NCI-H446 (cell line): ENCODE data around the gene KCNJ5.

ENCODE experiments used
- DNase-seq, 2 experiments: peaks; one replicate each; lab custom pipeline; 2025; lab: John Stamatoyannopoulos, UW

The KCNJ5 gene

DNA sequence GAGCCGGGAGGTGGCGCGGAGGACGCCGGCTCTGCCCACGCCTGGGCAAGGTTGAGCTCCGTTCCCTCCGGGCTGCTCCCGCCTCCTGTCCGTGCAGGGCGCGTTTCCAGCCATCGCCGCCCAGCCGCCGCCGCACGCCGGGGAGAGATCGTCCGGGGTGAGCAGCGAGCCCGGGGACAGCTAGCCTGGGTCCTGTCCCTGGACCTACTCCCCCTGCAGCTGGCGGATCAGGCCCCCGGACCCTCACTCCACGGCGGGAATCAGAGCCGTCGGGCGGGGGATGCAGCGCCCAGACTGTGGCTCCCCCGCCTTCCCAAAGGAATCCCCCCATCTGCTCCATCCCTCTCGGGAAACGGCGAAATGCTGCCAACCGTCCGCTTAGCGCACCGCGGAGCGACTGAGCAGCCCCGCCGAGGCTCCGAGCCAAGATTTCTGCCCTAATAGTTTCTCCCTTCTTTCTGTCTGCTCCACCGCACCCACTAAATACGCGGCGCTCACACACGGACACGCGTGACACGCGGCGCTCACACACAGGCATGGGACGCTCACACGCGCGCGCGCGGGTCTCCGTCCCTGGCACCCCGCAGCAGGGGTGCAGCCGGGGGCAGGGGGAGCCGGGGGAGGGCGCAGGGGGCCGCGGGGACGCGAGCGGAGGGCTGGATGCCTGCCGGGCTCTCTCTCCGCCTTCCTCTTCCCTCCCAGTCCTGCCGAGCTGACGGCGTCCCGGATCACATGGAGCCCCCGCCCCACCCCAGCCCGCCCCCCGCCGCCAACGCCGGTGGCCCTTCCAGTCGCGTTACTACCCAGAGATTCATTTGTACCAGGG, at the start of gene KCNJ5:
Gene KCNJ5, plus strand, starts transcription at position 814 of the 826 bp plus-strand sequence. CDS start 19,918 bp downstream, outside the sequence.
- DNase-seq = peak in 1 of 2 experiments; percentile 61

DNA sequence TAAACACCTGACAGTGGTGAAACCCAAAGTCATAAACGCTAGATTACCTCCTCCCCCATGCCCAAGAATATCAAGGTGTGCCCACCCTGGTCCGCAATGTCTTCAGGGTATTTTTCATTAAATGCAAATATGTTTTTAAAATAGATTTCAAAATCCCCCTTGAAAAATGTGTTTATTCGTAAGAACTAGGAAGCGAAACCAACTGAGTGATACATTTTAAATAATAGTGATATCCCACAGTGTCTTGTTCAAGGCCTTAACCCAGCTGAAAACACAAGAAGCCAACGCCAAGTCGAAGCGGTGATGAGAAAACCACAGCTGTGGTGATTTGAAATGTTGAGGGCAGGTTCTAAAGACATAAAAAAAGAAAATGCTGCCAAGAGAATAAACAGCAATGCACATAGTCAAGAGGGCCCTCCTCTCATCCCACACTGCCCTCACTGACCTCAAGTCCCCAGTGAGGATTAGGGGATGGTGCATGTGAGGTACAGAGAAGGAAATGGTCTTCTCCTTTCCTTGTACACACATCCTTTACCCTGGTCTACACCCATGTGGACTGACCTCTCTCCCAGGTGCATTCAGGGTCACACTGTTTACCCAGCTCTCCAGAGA, 49.6 kb upstream of the KCNJ5 start:
- no peak for DNase-seq

DNA sequence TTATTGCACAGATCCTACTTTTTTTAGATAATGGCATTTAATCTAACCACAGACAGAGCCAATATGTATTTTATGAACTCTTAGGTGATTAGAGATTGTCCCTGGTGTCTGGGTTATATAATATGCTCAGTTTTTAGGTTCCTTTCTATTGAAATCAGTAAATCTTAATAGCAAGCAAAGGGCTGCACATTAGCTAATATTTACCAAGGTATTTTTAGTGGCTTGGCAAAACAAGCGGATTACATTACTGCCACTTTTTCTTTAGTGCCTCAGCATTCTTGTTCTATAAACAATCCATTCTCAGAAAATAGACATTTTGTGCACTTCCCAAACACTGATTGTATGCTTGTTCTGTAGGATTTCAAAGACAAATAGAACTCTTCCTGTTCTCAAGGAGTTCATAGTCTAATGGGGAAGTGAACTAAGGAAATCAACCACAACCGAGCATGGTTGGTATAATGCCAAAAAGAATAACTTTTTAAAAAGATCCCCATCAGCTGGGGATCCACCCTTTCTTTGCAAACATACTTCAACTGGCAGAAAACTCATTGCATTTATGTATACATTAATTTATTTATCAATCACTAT, 47.9 kb upstream of the KCNJ5 start:
- no peak for DNase-seq

DNA sequence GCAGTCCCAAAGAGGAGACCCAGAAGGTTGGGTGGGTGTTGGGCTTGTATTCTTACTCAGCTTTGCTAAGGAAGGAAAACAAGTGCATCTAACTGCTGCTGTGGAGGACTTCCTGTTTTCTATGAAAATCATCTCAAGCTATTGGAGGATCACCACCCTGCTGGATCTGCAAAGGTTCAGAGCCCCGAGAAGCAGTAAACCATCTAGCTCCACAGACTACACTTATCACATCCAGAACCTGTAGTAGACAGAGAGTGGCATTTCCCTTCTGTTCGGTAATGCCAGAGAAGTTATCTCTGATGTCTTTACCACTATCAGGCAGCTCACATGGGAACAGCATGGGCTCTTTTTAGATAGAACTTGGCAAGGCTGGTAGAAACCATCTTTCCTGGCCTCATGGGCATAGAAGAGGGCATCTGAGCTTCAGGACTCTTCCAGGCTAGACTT, 45.8 kb upstream of the KCNJ5 start:
- no peak for DNase-seq

DNA sequence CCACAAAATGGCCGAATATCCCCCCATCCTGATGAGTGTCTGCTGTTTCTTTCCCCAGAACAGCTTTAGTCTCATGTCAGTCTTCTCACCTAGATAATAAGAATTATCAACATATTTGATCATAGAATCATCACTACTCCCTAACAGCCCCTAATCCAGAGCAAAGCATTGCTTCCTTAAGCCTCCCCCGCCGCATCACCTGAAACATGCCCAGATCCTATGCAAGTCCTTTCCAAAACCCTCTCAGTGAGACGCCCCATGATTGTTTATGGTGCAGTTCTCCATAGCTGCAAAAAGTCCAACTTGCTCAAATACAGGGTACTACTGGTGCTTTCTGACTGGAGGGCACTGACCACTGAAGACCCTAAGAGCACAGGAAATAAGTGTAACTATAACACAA, 44.2 kb upstream of the KCNJ5 start:
- no peak for DNase-seq

DNA sequence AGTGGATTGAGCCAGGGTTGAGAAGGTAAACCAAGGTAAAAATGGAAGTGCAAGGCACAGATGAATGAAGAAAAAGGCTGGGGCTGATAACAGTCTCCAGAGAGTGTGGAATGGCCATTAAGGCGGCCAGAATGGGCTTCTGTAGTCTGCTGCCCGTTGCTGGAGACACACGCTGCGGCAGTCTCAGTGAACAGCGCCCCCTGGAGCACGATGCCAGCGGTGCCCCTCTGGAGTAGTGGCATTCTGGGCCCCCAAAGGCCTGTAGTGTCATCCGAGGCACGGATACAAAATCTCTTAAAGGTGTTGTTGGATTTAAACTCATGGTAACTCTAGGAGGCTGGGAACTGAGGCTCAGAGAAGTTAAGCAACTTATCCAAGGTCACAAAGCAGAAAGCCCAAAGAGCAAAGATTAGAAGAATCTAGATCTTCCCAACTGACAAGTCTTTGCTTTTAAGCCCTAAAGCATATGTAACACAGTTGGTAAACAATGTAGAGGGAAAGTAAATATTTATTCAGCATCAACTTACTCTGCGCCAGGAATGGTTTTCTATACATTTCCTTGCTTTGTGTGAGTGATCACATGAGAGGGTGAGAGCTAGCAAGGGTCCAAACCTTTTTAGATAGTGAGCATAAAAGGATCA, 42.2 kb upstream of the KCNJ5 start:
- peak in 1 of 2 experiments; percentile 29 for DNase-seq

GRCh38 chr11:128852327-128853023, 38.7 kb upstream of the KCNJ5 start:
- no peak for DNase-seq

- no peak for DNase-seq
Observed at GRCh38 chr11:128853559-128853958, 37.6 kb upstream of the KCNJ5 start.

DNA sequence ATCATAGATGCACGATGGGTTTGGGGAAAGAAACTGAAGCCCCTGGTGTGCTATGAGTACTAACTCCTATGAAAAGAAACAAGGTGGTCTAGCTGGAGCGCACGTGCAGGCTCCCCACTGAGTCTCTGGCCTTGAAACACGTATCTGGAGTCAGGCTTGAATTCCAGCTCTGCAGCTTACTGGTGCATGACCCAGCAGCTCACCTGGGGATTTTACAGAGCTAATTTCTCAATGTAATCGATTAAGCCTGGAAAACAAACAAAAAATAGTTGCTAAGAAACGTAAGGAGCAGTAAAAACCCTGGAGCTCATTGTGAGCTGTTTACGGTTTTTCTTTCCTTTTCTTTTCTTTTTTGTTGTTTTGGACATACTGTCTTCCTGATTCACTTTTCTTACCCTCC, 36.3 kb upstream of the KCNJ5 start:
- no peak for DNase-seq

GRCh38 chr11:128856241-128856640, 34.9 kb upstream of the KCNJ5 start:
- no peak for DNase-seq

GRCh38 chr11:128857341-128857740, 33.8 kb upstream of the KCNJ5 start:
- DNase-seq = no peak

DNA sequence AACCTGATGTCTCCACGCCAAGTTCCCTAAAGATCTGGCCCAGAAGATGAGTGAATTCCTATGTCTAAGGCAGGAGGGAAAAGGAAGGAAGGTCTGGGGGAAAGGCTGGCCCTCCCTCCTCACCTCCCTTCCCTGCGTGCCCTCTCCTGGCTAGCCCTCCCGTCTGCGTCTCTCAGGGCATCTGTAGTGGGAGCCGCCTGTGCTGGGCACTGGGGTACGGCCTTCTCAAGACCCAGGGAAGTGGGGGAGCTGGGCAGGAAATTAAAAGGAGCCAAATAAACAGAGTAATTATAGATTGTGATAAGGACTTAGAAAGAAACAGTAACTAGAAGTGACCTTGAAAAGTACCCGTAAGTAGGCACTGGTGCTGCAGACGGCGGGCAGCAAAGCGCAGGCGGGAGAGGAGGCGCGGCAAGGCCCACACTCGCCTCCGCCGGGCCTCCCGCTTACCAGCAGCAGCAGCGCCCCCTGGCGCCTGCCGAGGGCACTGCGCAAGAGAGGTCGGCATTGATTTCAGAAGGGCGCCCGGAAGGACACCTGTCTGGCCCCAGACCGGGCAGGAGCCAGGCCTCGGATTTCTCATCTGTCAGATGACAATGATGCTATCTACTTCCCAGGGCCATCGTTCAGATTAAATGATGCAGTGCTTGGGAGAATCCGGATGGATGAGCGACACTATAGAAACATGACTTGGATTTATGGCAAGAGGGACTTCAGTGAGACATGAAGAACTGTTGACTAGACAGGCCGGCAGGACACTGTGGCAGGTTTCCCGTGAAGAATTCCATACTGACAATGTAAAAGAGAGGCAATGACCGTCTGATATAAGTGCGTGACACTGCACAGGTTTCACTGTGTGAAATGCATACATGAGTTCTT, 31.4 kb upstream of the KCNJ5 start:
- peak in 1 of 2 experiments; percentile 55 for DNase-seq

DNA sequence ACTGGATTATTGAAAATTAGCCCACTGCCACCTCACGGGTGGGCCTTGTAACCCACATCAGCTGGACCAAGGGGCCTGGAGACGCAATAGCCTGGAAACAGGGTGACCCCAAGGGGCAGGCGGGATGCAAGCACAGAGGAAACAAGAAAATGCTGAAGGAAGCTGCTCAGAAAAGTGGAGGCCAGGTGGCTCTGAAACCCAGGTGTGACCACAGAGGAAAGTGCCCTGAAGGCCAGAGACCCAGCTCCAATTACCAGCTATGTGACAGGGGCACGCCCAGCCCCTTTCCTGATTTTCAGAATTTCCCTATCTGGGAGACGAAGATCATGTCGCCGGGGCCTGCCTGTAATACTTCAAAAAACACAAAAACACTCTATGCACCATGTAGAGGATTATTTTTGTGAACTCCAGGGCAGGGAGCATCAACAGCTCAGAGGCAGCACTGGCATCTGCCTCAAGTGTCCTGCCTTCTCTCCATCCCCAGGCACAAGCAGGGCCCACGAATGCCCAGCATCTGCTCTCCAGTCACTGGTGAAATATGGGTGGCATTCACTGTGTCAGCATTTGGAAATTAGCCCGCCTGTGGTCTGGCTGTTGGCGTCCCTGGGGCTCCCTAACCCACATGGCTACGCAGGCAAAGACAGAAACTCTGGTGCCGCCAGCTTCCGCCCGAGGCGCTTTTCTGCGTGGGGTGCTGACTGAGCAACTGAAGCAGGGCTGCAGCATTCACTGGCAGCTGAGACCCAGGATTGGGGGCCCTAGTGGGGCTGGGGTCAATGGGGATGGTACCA, 30.4 kb upstream of the KCNJ5 start:
- no peak for DNase-seq

- no peak for DNase-seq
Observed at GRCh38 chr11:128862406-128862805, 28.8 kb upstream of the KCNJ5 start.

GRCh38 chr11:128862908-128863660, 28.1 kb upstream of the KCNJ5 start:
- no peak for DNase-seq

DNA sequence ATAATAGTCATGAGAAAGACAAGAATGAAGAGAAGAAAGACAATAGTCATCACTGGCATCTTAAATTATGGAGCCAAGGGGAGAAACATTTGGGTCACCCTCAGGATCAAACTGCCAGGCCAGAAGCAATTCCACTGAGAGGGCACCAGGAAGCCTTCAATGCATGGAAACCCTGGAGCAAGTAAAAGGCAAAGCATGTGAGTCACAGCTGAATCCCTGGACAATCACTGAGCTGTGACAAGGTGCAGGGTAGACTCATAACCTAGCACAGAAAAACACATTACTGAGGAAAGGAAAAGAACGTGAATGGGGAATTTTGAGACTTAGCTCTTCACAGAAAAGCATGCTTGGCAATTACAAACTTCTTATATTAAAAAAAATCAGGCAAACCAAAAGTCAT, 25.7 kb upstream of the KCNJ5 start:
- DNase-seq = no peak

- DNase-seq = no peak
Observed at GRCh38 chr11:128867277-128867676, 23.9 kb upstream of the KCNJ5 start, which contains the start of gene KCNJ1. Gene KCNJ1 (minus strand): TSS chr11:128867296. CDS start chr11:128840243, 27,053 bp downstream.

- no peak for DNase-seq
Observed at GRCh38 chr11:128868841-128869671, 22.1 kb upstream of the KCNJ5 start.
